NCI-H446 treated with DMSO at 0.1 percent for 48 hours (cell line): ENCODE data around the gene CSNK2B.

Experiments
- DNase-seq: peaks from one replicate; lab custom pipeline; 2025; lab: John Stamatoyannopoulos, UW

CSNK2B gene

DNA sequence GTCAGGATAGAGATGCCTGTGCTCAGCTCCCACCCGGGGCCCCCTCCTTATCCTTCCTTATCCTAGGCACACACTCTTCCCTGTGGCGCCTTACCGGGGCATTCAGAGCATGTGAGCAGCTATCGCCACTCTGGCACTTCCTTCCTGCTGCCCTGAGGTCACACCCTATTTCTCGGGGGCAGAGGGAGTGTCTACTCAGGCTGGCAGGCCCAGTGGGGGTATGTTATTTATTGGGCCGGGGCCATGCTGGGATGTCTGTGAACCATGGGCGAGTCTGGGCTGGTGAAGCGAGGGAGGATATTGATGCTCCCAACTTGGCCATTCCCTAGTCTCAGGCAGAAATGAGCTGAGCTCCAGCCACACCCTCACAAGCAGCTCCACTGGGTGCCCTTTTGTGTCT lies 45.4 kb downstream of the CSNK2B start:
- no peak for DNase-seq

DNA sequence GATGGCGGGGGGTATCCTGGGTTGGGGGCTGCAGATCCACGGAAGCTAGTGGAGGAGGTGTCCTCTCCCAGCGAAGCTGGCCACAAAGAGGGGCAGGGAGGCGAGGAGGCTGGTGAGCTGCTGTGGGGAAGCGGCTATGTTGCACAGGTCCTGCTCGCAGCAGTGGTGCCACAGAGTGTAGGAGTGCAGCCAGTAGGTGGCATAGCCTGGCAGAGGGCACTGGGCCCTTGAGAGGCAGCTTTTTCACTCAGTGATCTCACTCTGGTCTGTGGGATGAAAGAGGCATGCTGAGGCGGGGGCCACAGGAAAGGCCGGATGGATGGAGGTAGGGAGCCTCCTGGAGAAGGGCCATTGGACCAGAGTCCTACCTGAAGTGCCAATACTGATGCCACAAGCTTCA lies 46.4 kb downstream of the CSNK2B start:
- DNase-seq, result no peak

DNA sequence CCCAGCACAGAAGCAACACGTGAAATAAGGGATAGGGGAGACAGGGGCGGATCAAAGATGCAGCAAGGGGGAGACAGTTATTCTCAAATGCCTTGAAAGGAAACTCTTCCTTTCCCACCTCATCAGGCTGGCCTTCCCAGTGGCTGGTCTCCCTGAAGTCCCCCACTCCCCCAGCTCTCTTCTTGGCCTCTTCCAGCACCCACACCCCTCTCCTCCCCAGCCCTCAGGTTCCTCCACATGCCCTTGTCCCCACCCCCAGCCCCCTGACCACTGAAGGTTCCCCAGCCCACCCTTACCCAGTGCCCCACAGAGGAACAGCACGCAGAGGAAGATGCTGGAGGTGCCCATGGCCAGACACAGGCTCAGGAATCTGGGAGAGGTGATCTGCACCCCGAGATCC lies 47.6 kb downstream of the CSNK2B start:
- no peak for DNase-seq

DNA sequence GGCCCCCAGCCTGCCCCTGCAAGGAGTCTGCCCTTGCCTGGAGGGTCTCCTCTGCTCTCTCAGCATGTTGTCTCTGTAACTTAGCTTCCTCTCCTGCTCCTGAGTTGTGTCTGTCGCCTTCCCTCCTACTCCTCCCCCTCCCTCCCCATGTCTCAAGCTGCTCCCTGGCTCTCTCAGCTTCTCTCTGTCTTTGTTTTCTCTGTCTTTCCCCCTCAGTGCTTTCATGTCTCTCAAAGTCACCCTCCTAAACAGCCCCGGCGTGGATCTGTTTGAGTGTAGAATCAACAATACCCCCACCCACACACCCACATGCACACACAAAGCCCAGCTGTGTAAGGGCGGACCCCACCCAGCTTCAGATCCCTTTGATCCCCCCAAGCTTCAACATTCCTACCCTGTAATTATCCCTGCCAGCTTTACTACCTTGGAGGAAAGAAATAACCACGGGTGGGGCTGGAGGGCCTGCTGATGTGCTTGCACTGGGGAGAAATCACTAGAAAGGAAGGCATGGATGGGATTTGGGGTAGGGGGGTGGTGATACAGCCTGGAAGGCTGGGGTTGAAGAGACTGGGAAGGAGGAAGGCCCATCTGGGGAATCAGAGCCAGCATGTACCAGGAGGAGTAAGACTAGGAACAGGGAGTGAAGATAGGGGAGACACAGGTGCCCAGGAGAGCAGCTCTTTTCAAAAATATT lies 48.3 kb downstream of the CSNK2B start:
- DNase-seq, result no peak

DNA sequence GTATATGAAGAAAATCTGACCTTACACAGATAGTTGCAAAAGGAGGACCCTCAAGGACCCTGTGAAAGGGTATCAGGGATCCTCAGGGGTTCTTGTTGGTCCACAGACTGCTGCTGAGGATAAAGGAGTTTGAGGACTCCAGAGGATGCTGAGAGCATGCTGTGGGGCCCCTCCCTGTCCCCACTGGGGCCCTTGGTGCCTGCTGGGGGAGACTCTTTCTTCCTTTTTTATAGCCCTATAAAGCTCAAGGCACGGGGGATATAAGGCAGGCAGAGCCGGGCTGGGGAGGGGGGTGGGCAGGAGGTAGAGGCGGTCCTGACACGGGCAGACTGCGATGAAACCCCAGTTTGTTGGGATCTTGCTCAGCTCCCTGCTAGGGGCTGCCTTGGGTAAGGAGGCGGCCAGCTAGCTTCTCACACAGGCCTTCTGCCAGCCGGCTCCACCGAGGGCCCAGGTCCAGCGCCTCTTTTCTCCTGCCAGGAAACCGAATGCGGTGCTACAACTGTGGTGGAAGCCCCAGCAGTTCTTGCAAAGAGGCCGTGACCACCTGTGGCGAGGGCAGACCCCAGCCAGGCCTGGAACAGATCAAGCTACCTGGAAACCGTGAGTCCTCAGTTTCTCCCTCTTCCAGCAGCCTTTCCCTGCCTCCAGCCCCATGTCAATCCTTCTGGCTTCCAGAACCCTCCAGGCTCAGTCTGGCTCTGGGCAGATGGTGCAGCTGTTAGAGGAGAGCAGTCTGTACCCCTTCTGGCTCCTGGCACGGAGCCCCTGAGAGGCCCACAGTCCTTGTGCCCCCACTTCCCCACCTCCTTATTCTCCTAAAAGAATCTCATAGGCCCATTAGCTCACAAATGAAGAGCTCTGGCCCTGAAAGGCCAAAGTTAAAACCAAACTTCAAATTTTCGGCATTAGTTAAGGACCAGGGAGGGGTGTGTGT lies 49.4 kb downstream of the CSNK2B start, which contains the start of gene LY6G6D:
LY6G6D (plus strand) TSS at position 327 of the 937 bp plus-strand sequence; CDS start at position 335, 8 bp downstream.
- DNase-seq, result no peak

DNA sequence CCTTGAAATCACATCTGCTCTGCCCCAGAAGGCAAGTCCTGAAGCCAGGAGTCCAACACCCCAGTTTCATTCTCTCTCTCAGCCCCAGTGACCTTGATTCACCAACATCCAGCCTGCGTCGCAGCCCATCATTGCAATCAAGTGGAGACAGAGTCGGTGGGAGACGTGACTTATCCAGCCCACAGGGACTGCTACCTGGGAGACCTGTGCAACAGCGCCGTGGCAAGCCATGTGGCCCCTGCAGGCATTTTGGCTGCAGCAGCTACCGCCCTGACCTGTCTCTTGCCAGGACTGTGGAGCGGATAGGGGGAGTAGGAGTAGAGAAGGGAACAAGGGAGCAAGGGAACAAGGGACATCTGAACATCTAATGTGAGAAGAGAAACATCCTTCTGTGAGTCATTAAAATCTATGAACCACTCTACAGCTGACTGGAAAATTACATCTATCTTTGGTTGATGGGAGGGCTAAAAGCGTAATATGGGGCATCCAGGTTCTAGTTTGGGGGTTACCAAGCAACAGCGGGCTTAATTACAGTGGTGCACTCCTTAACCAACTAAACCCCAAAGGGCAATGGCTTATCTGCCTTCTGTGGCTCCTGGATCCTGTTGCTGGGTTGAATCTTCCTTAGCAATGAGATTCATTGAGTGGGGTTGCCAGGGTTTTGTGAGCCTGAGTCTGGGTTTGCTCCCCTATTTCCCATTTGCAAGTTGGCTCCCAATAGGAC lies 51.8 kb downstream of the CSNK2B start:
- no peak for DNase-seq

DNA sequence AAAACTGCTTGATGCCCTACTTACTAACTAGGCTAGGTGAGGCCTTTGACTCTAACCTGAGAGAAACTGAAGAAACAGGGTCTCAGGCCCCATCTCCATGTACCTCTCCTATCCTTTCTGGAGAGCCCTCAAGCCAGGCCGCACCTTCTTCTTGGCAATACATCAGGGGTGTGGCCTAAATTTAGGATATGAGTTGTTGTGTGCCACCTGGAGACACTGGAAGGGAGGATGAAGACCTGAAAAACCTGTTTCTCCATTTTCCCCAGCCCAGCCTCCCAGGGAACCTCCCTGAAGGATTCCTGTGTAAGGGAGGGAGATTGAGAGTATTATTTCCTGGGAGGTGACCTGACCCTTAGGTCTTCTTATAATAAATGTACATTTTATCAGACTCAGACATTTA lies 52.4 kb downstream of the CSNK2B start:
- DNase-seq, result no peak

DNA sequence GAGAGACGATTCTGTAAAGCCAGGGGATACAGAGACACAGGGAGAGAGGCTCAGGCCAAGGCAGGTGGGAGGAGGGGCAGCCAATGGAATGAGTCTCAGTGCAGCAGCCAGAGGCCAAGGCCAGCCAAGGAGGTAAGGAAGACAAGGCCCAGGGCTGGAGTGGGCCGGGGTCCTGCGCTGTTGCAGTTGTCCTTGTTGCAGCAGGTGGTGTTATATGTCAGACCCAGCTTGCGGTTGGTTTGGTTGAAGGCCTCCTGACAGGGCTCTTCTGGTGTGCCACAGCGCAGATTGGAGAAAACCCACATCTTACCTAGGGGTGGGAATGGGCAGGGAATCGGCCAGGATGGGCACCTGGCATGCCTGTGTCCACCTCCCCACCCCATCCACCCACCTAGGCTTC lies 53.1 kb downstream of the CSNK2B start:
- DNase-seq, result no peak
